Tibial nerve (tissue), 4 donors: ENCODE measurements around the gene COA6. TPM values are rescaled to one million over a fixed set of nuclear protein-coding genes. Genes with fewer than 3 reads are reported as not detected.
"Not testable (repeated sequence)": the region's sequence is repeated elsewhere in the genome, so short reads cannot be mapped to it uniquely, and the experiment has no call there.

Source experiments
- DNase-seq, 2 donors: peaks; one replicate each; pipeline ENCODE4 v3.0.0-alpha.2; 2019; ENCODE audit warnings: low spot score in 2 of 2
- H3K27ac ChIP-seq, 4 donors: fragments of 200-600 bp; sonication (generic) in 3 of 4; one replicate each; pipeline ENCODE4 v1.5.1; 2017 to 2019; ENCODE audit warnings: mild to moderate bottlenecking in 1 of 4
- H3K27me3 ChIP-seq, 2 donors: fragments of 200-600 bp; sonication (generic) in 1 of 2; one replicate each; pipeline versions ENCODE4 v1.5.1 to v1.6.0; 2017 to 2019
- H3K36me3 ChIP-seq, 3 donors: fragments of 200-600 bp; sonication (generic); one replicate each; pipeline ENCODE4 v1.5.1; 2018 to 2019
- H3K4me1 ChIP-seq, 4 donors: fragments of 200-600 bp; sonication (generic) in 3 of 4; one replicate each; pipeline ENCODE4 v1.5.1; 2017 to 2019
- H3K4me3 ChIP-seq, 4 donors: fragments of 200-600 bp; sonication (generic) in 3 of 4; one replicate each; pipeline ENCODE4 v1.5.1; 2017 to 2019; ENCODE audit warnings: mild to moderate bottlenecking in 1 of 4, moderate library complexity in 1 of 4
- H3K9me3 ChIP-seq, 4 donors: fragments of 200-600 bp; sonication (generic) in 3 of 4; one replicate each; pipeline ENCODE4 v1.5.1; 2017 to 2019
- CTCF ChIP-seq, 5 experiments: fragments of 200-600 bp in 3 of 5; fragments of 450-650 bp in 2 of 5; sonication (generic) in 3 of 5; IDR thresholded peaks; one replicate each; pipeline ENCODE4 v1.5.1; 2016 to 2019; ENCODE audit warnings: antibody characterized with exemption in 5 of 5, mild to moderate bottlenecking in 3 of 5, moderate library complexity in 2 of 5
- EP300 ChIP-seq, 2 donors: sonication (generic); formaldehyde crosslinking; IDR thresholded peaks; one replicate each; pipeline ENCODE4 v1.6.1; 2017; ENCODE audit warnings: antibody characterized with exemption in 2 of 2, mild to moderate bottlenecking in 1 of 2
- POLR2A ChIP-seq, 2 donors: fragments of 450-650 bp; IDR thresholded peaks; one replicate each; pipeline ENCODE4 v1.6.1; 2017; ENCODE audit warnings: antibody characterized with exemption in 2 of 2, mild to moderate bottlenecking in 2 of 2, moderate library complexity in 2 of 2
- WGBS, 2 donors: methylation state at CpG; one replicate each; pipeline ENCODE4 v1.1.5; 2018; 5-methylcytosine and 5-hydroxymethylcytosine counted together
- total RNA-seq, 4 donors: library from RNA; depleted of rRNA; stranded (reverse); fragments of >200 nt; gene quantifications; one replicate each; pipeline ENCODE4 v1.1.0, GENCODE V29; 2016

The COA6 gene
- total RNA-seq, 4 donors from 2014 or later, result 11.1 to 25.6 (median 18.6) TPM

GRCh38 chr1:234340528-234340927, 32.7 kb upstream of the COA6 start:
- H3K4me3 ChIP-seq, result no peak overlapping the region
- H3K36me3 ChIP-seq, result no peaks in the 10 kb centered on the region
- no peaks in the 10 kb centered on the region for H3K4me1 ChIP-seq
- no peak for DNase-seq
- WGBS, 2 donors, result 86 to 94% methylated on average over 2 of the region's 2 CpGs
- no peak overlapping the region for H3K27ac ChIP-seq
- TF ChIP-seq POLR2A (IDR thresholded peaks at IDR 0.05) (no peak), EP300 (IDR thresholded peaks at IDR 0.05) (no peak), CTCF (IDR thresholded peaks at IDR 0.05) (no peak)
- no peaks in the 10 kb centered on the region for H3K27me3 ChIP-seq
- H3K9me3 ChIP-seq, result peaks cover 0 to 47% (median 16%) of the 10 kb centered on the region in 4 donors

- peaks cover 0 to 30% (median 9%) of the 10 kb centered on the region in 4 donors for H3K9me3 ChIP-seq
- H3K4me3 ChIP-seq, result no peak overlapping the region
- no peaks in the 10 kb centered on the region for H3K27me3 ChIP-seq
- no peak overlapping the region for H3K27ac ChIP-seq
- H3K36me3 ChIP-seq, result no peaks in the 10 kb centered on the region
- WGBS, 2 donors, result 76 to 79% methylated on average over 5 of the region's 5 CpGs
- no peak for DNase-seq
- no peaks in the 10 kb centered on the region for H3K4me1 ChIP-seq
- no peak for TF ChIP-seq EP300 (IDR thresholded peaks at IDR 0.05)
Observed at GRCh38 chr1:234342774-234343173, 30.5 kb upstream of the COA6 start.

GRCh38 chr1:234345237-234345636, 28.0 kb upstream of the COA6 start:
- no peak for DNase-seq
- 92 to 100% methylated on average over 1 of the region's 1 CpG for WGBS, 2 donors
- no peak overlapping the region for H3K4me3 ChIP-seq
- no peaks in the 10 kb centered on the region for H3K36me3 ChIP-seq
- H3K27ac ChIP-seq, result no peak overlapping the region
- no peaks in the 10 kb centered on the region for H3K27me3 ChIP-seq
- H3K4me1 ChIP-seq, result no peaks in the 10 kb centered on the region
- peaks cover 0 to 20% (median 3%) of the 10 kb centered on the region in 4 donors for H3K9me3 ChIP-seq
- no peak for TF ChIP-seq EP300 (IDR thresholded peaks at IDR 0.05)
- no peak for TF ChIP-seq CTCF (IDR thresholded peaks at IDR 0.05)
- no peak for TF ChIP-seq POLR2A (IDR thresholded peaks at IDR 0.05)

- Histone ChIP-seq H3K27me3 (no peaks in the 10 kb centered on the region), H3K9me3 (peaks cover 0 to 12% (median 0%) of the 10 kb centered on the region in 4 donors), H3K27ac (no peak overlapping the region), H3K4me1 (no peaks in the 10 kb centered on the region), H3K4me3 (no peak overlapping the region), H3K36me3 (no peaks in the 10 kb centered on the region)
- DNase-seq, result no peak
- TF ChIP-seq EP300 (IDR thresholded peaks at IDR 0.05) (no peak), CTCF (IDR thresholded peaks at IDR 0.05) (no peak), POLR2A (IDR thresholded peaks at IDR 0.05) (no peak)
- 47% methylated on average over 4 of the region's 4 CpGs for WGBS, 2 donors
Observed at GRCh38 chr1:234348964-234349363, 24.3 kb upstream of the COA6 start.

GRCh38 chr1:234355782-234356510, 17.3 kb upstream of the COA6 start:
- Histone ChIP-seq H3K4me1 (no peaks in the 10 kb centered on the region), H3K4me3 (no peak overlapping the region), H3K27ac (no peak overlapping the region), H3K27me3 (no peaks in the 10 kb centered on the region), H3K36me3 (no peaks in the 10 kb centered on the region), H3K9me3 (peaks cover 0 to 5% (median 0%) of the 10 kb centered on the region in 4 donors)
- no peak for DNase-seq
- 81 to 84% methylated on average over 3 of the region's 3 CpGs for WGBS, 2 donors
- TF ChIP-seq POLR2A (IDR thresholded peaks at IDR 0.05) (no peak), EP300 (IDR thresholded peaks at IDR 0.05) (no peak), CTCF (IDR thresholded peaks at IDR 0.05) (no peak)

GRCh38 chr1:234356615-234357269, 16.5 kb upstream of the COA6 start:
- peak overlapping the region in 2 of 4 donors; percentile 17 to 27 for H3K4me3 ChIP-seq
- H3K9me3 ChIP-seq, H3K36me3 ChIP-seq, H3K4me1 ChIP-seq, H3K27me3 ChIP-seq, H3K27ac ChIP-seq, DNase-seq: not testable (repeated sequence)
- WGBS, 2 donors, result 60 to 66% methylated on average over 35 of the region's 35 CpGs
